ENCODE results near the gene C1orf122. TPM values are rescaled to one million over a fixed set of nuclear protein-coding genes. Genes with fewer than 3 reads are reported as not detected.

The C1orf122 gene
- total and polyA plus RNA-seq, 10 donors = 15.9 to 38.5 (median 21.3) TPM

GRCh38 chr1:37782491-37782890 lies 25.1 kb upstream of the C1orf122 start:
- H3K9me3 ChIP-seq = no peaks in the 10 kb centered on the region
- peaks cover 0 to 51% (median 0%) of the 10 kb centered on the region in 7 donors for H3K27me3 ChIP-seq (replicated peaks in 1 of 7)
- H3K27ac ChIP-seq = no peak overlapping the region
- TF ChIP-seq POLR2A (IDR thresholded peaks at IDR 0.05) = no peak
- TF ChIP-seq, protein P1, sequence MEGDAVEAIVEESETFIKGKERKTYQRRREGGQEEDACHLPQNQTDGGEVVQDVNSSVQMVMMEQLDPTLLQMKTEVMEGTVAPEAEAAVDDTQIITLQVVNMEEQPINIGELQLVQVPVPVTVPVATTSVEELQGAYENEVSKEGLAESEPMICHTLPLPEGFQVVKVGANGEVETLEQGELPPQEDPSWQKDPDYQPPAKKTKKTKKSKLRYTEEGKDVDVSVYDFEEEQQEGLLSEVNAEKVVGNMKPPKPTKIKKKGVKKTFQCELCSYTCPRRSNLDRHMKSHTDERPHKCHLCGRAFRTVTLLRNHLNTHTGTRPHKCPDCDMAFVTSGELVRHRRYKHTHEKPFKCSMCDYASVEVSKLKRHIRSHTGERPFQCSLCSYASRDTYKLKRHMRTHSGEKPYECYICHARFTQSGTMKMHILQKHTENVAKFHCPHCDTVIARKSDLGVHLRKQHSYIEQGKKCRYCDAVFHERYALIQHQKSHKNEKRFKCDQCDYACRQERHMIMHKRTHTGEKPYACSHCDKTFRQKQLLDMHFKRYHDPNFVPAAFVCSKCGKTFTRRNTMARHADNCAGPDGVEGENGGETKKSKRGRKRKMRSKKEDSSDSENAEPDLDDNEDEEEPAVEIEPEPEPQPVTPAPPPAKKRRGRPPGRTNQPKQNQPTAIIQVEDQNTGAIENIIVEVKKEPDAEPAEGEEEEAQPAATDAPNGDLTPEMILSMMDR (IDR thresholded peaks at IDR 0.05 in 8 of 11, conservative IDR thresholded peaks at IDR 0.05 in 3 of 11) = no peak
- no peak for TF ChIP-seq POLR2AphosphoS5 (IDR thresholded peaks at IDR 0.05)
- no peaks in the 10 kb centered on the region for H3K4me1 ChIP-seq
- H3K4me3 ChIP-seq = no peak overlapping the region
- intact Hi-C loops (cut with DNase I; ENCODE audit: low total_unique reads) = no loop called here
- no peaks in the 10 kb centered on the region for H3K36me3 ChIP-seq
- DNase-seq = no peak
- 83 to 87% (median 85%) methylated on average over 17 of the region's 17 CpGs for WGBS, 5 donors

- H3K9me3 ChIP-seq = no peaks in the 10 kb centered on the region
- peaks cover 0 to 57% (median 5%) of the 10 kb centered on the region in 7 donors for H3K27me3 ChIP-seq (replicated peaks in 1 of 7)
- intact Hi-C loops (cut with DNase I; ENCODE audit: low total_unique reads) = no loop called here
- TF ChIP-seq, protein P1 (IDR thresholded peaks at IDR 0.05 in 8 of 11, conservative IDR thresholded peaks at IDR 0.05 in 3 of 11) = no peak
- no peak for TF ChIP-seq POLR2AphosphoS5 (IDR thresholded peaks at IDR 0.05)
- TF ChIP-seq POLR2A (IDR thresholded peaks at IDR 0.05) = no peak
- peaks cover 0 to 5% (median 0%) of the 10 kb centered on the region in 6 donors for H3K36me3 ChIP-seq
- 34 to 40% (median 35%) methylated on average over 32 to 36 of the region's 36 CpGs for WGBS, 5 donors
- peaks cover 6 to 27% (median 20%) of the 10 kb centered on the region in 6 donors for H3K4me1 ChIP-seq
- no peak for DNase-seq
- H3K27ac ChIP-seq = peak overlapping the region in 2 of 8 donors; percentile 31 to 65
- peak overlapping the region; percentile 33 to 88 (median 56) for H3K4me3 ChIP-seq
These were observed 14.5 kb upstream of the C1orf122 start for GRCh38 chr1:37792943-37793686.

GRCh38 chr1:37793773-37794371 lies 13.7 kb upstream of the C1orf122 start, which contains the start of gene MANEAL:
TSS of gene MANEAL (plus strand) at chr1:37793847. CDS start at chr1:37794183, 336 bp downstream.
- no peaks in the 10 kb centered on the region for H3K9me3 ChIP-seq
- H3K27me3 ChIP-seq (replicated peaks in 1 of 7) = peaks cover 0 to 50% (median 5%) of the 10 kb centered on the region in 7 donors
- peak; percentile 85 for DNase-seq
- 0 to 2% (median 1%) methylated on average over 24 to 82 of the region's 82 CpGs for WGBS, 5 donors
- peak within 1 kb of the TSS in 3 of 8 donors; percentile 10 to 65 (median 31) for H3K27ac ChIP-seq
- peaks cover 6 to 27% (median 20%) of the 10 kb centered on the region in 6 donors for H3K4me1 ChIP-seq
- intact Hi-C loops (cut with DNase I; ENCODE audit: low total_unique reads) = no loop called here
- H3K36me3 ChIP-seq = peaks cover 0 to 6% (median 0%) of the 10 kb centered on the region in 6 donors
- TF ChIP-seq POLR2AphosphoS5 (IDR thresholded peaks at IDR 0.05) (peak in 2 of 3 donors; percentile 43 to 55), POLR2A (IDR thresholded peaks at IDR 0.05) (no peak)
- H3K4me3 ChIP-seq = peak within 1 kb of the TSS; percentile 33 to 88 (median 56)

GRCh38 chr1:37794372-37795339 lies 12.9 kb upstream of the C1orf122 start:
- peaks cover 0 to 46% (median 5%) of the 10 kb centered on the region in 7 donors for H3K27me3 ChIP-seq (replicated peaks in 1 of 7)
- intact Hi-C loops (cut with DNase I; ENCODE audit: low total_unique reads) = no loop called here
- peaks cover 0 to 14% (median 0%) of the 10 kb centered on the region in 6 donors for H3K36me3 ChIP-seq
- H3K27ac ChIP-seq = peak overlapping the region in 1 of 8 donors; percentile 65
- WGBS, 5 donors = 10 to 31% (median 14%) methylated on average over 16 to 59 of the region's 59 CpGs
- no peak for TF ChIP-seq POLR2AphosphoS5 (IDR thresholded peaks at IDR 0.05)
- TF ChIP-seq, protein P1 (IDR thresholded peaks at IDR 0.05 in 8 of 11, conservative IDR thresholded peaks at IDR 0.05 in 3 of 11) = no peak
- TF ChIP-seq POLR2A (IDR thresholded peaks at IDR 0.05) = no peak
- peak overlapping the region; percentile 18 to 88 (median 56) for H3K4me3 ChIP-seq
- H3K9me3 ChIP-seq = no peaks in the 10 kb centered on the region
- DNase-seq = no peak
- peaks cover 6 to 27% (median 20%) of the 10 kb centered on the region in 6 donors for H3K4me1 ChIP-seq

All from spleen (tissue), 11 donors.